Ovary (tissue), 3 donors: ENCODE data around the gene S1PR1.

Experiments used
- EP300 ChIP-seq: sonication (generic); formaldehyde crosslinking; IDR thresholded peaks from one replicate; pipeline ENCODE4 v1.6.1; 2017; ENCODE audit warnings: antibody characterized with exemption
- POLR2A ChIP-seq: fragments of 450-650 bp; IDR thresholded peaks from one replicate; pipeline ENCODE4 v1.6.1; 2017; ENCODE audit warnings: antibody characterized with exemption, mild to moderate bottlenecking, moderate library complexity
- TF ChIP-seq, protein P1 (sequence below), 3 donors: fragments of 450-650 bp in 2 of 3; fragments of 200-600 bp in 1 of 3; IDR thresholded peaks; one replicate each; pipeline versions ENCODE4 v1.5.1 to v1.8.0; 2016 to 2022; ENCODE audit warnings: antibody characterized with exemption in 3 of 3, mild to moderate bottlenecking in 1 of 3
- donor health status: DM: no; HTN: no; CAD: no.

DNA sequence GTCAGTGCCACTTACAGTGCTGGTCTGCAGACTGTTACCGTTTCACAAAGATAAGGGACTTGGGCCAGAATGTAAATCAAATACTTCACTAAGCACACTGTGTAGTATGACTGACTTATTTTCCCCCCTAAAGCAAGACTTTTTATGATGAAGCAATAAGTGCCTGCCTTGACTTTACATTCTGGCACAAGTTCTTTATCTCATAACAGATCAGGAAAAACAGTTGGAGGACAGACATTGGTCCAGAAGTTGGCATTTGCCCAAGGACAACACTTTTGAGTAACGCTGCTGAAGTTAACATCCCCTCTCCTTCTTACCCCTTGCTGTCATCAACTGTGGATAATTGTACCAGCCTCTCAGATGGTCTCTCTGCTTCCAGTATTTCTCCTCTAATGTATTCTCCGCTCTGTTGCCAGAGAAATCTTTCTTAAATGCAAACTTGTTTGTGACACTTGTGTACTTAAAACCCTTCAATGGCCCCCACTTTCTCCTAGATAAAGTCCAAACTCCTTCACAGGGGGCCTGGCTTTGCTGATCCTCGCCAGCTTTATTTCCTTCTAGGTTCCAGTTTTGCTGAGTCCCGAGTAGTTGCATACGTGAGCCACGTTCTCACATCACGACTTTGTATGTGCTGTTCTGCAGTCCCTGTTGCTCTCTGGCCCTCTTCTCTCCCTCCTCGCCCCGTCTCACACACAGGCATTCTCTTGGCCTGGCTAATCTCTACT lies 45.7 kb downstream of the S1PR1 start:
- TF ChIP-seq, protein P1, sequence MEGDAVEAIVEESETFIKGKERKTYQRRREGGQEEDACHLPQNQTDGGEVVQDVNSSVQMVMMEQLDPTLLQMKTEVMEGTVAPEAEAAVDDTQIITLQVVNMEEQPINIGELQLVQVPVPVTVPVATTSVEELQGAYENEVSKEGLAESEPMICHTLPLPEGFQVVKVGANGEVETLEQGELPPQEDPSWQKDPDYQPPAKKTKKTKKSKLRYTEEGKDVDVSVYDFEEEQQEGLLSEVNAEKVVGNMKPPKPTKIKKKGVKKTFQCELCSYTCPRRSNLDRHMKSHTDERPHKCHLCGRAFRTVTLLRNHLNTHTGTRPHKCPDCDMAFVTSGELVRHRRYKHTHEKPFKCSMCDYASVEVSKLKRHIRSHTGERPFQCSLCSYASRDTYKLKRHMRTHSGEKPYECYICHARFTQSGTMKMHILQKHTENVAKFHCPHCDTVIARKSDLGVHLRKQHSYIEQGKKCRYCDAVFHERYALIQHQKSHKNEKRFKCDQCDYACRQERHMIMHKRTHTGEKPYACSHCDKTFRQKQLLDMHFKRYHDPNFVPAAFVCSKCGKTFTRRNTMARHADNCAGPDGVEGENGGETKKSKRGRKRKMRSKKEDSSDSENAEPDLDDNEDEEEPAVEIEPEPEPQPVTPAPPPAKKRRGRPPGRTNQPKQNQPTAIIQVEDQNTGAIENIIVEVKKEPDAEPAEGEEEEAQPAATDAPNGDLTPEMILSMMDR (IDR thresholded peaks at IDR 0.05), result no peak
- TF ChIP-seq POLR2A (no peak), EP300 (no peak)
